K562 (cell line): Measurements from ENCODE around the gene ACTR3. TPM values are rescaled to one million over a fixed set of nuclear protein-coding genes. Genes with fewer than 3 reads are reported as not detected.

ENCODE experiments used
- ATAC-seq: fragments of 200-7000 bp; cut with Tn5 transposase; 3 replicates; pipeline ENCODE4 v1.9.1; 2020; ENCODE audit warnings: moderate library complexity
- BruUV-seq: library from RNA; stranded (reverse); fragments of 400-500 nt; replicated peaks from 2 replicates; lab custom pipeline; 2021; lab: Mats Ljungman, UMichigan
- CTCF ChIA-PET: fragments of 300-600 bp; formaldehyde crosslinking; extraction: SDS; loops from one replicate; lab custom pipeline; 2021; ENCODE audit warnings: low intra/inter-chr PET ratio; lab: Yijun Ruan, JAX
- POLR2A ChIA-PET: fragments of 300-600, 350-650 bp; sonication (Branson Sonifier 250); formaldehyde crosslinking; extraction: SDS; loops from one replicate; lab custom pipeline; 2021; ENCODE audit warnings: antibody characterized with exemption, inconsistent platforms; lab: Yijun Ruan, JAX
- DNase-seq, 4 experiments: peaks; one replicate each; pipeline versions ENCODE4 v3.0.0 to v3.0.0-alpha.2; 2011 to 2018; ENCODE audit warnings: low spot score in 3 of 4, mixed read lengths in 3 of 4; ENCODE audit errors: extremely low read depth in 1 of 4
- FAIRE-seq: peaks from 2 replicates; lab custom pipeline; 2011; peaks lifted over from hg19 to GRCh38; lab: Jason Lieb, UNC
- H2AFZ ChIP-seq: 2 replicates; pipeline ENCODE4 v1.6.0; 2011; ENCODE audit warnings: low read depth, low read length, control low read depth, inconsistent platforms
- H3K27ac ChIP-seq: fragments of 200-600 bp; 3 replicates; pipeline ENCODE4 v1.8.0; 2011; ENCODE audit warnings: low read depth, mild to moderate bottlenecking, control low read depth, inconsistent platforms, low read length, moderate library complexity, mixed read lengths; ENCODE audit errors: extremely low read depth
- H3K27me3 ChIP-seq, 2 experiments: fragments of 300-600 bp in 1 of 2; 2 replicates in 1 of 2; 3 replicates in 1 of 2; pipeline versions ENCODE4 v1.6.0 to v1.8.0; 2011; ENCODE audit warnings: inconsistent platforms in 2 of 2, low read length in 2 of 2, mild to moderate bottlenecking in 1 of 2, mixed read lengths in 1 of 2, moderate library complexity in 1 of 2; ENCODE audit not compliant: control insufficient read depth in 2 of 2, insufficient read depth in 2 of 2
- H3K36me3 ChIP-seq: fragments of 300-600 bp; 3 replicates; pipeline ENCODE4 v1.8.0; 2011; ENCODE audit warnings: mild to moderate bottlenecking, low read length, inconsistent platforms; ENCODE audit not compliant: control insufficient read depth, insufficient read depth
- H3K4me1 ChIP-seq, 2 experiments: fragments of 200-600 bp in 1 of 2; replicated peaks in 1 of 2; 2 replicates in 1 of 2; 3 replicates in 1 of 2; pipeline versions ENCODE4 v1.5.1 to v1.8.0; 2011; ENCODE audit warnings: inconsistent platforms in 2 of 2, low read length in 2 of 2, mild to moderate bottlenecking in 1 of 2, mixed read lengths in 1 of 2, moderate library complexity in 1 of 2; ENCODE audit not compliant: control insufficient read depth in 2 of 2, insufficient read depth in 2 of 2
- H3K4me2 ChIP-seq: 2 replicates; pipeline ENCODE4 v1.6.1; 2011; ENCODE audit warnings: low read length, control low read depth, inconsistent platforms, mixed read lengths; ENCODE audit not compliant: insufficient read depth
- H3K4me3 ChIP-seq: fragments of 200-600 bp; sonication (generic), shearing (Covaris generic); 2 replicates; pipeline ENCODE4 v1.5.1; 2016; ENCODE audit warnings: control low read depth, inconsistent platforms
- H3K79me2 ChIP-seq: fragments of 200-600 bp; 3 replicates; pipeline ENCODE4 v1.8.0; 2011; ENCODE audit warnings: low read length, inconsistent platforms; ENCODE audit not compliant: control insufficient read depth, insufficient read depth
- H3K9ac ChIP-seq, 2 experiments: 2 replicates each; pipeline versions ENCODE4 v1.6.0 to v1.6.1; 2011; ENCODE audit warnings: low read depth in 2 of 2, low read length in 2 of 2, control low read depth in 1 of 2, inconsistent platforms in 1 of 2, mild to moderate bottlenecking in 1 of 2, mixed read lengths in 1 of 2; ENCODE audit not compliant: insufficient read depth in 1 of 2
- H3K9me1 ChIP-seq: one replicate; pipeline ENCODE4 v1.6.0; 2011; ENCODE audit warnings: inconsistent platforms, mild to moderate bottlenecking, low read length, moderate library complexity; ENCODE audit not compliant: control insufficient read depth, insufficient read depth
- H3K9me3 ChIP-seq: replicated peaks from 2 replicates; pipeline ENCODE4 v1.5.1; 2011; ENCODE audit warnings: low read depth, low read length, inconsistent platforms; ENCODE audit not compliant: control insufficient read depth, insufficient read depth
- H4K20me1 ChIP-seq: replicated peaks from 2 replicates; pipeline ENCODE4 v1.6.1; 2011; ENCODE audit warnings: low read length, inconsistent platforms, mixed read lengths; ENCODE audit not compliant: control insufficient read depth, insufficient read depth
- CC2D1A ChIP-seq: fragments of 450-650 bp; IDR thresholded peaks from 2 replicates; pipeline ENCODE4 v1.6.1; 2017; ENCODE audit warnings: mild to moderate bottlenecking
- GABPA ChIP-seq: fragments of 200-800 bp; sonication (Bioruptor generic); conservative IDR thresholded peaks from 2 replicates; pipeline ENCODE4 v1.6.1; 2016; ENCODE audit warnings: low read depth, missing genetic modification characterization, missing compliant biosample characterization
- HMG20A ChIP-seq: fragments of 450-650 bp; formaldehyde crosslinking; conservative IDR thresholded peaks from 2 replicates; pipeline ENCODE4 v1.4.0; 2020; ENCODE audit warnings: mild to moderate bottlenecking, mixed read lengths
- HSF4 ChIP-seq: fragments of 250-450 bp; sonication (Bioruptor Pico); IDR thresholded peaks from 2 replicates; pipeline ENCODE4 v2.1.2; 2022; ENCODE audit warnings: mild to moderate bottlenecking, moderate library complexity, borderline replicate concordance
- IRF2 ChIP-seq: sonication (generic); formaldehyde crosslinking; IDR thresholded peaks from 2 replicates; pipeline ENCODE4 v1.8.1; 2022; ENCODE audit warnings: mild to moderate bottlenecking, missing genetic modification reagents
- MTF1 ChIP-seq: fragments of 250-450 bp; sonication (Bioruptor Pico); IDR thresholded peaks from 2 replicates; pipeline ENCODE4 v1.9.0; 2021; ENCODE audit warnings: moderate library complexity, mild to moderate bottlenecking, inconsistent platforms, borderline replicate concordance
- MYBL2 ChIP-seq, 2 experiments: fragments of 450-650 bp in 1 of 2; sonication (generic) in 1 of 2; formaldehyde crosslinking in 1 of 2; IDR thresholded peaks; 2 replicates each; pipeline versions ENCODE4 v1.6.1 to v1.8.1; 2017 to 2022; ENCODE audit warnings: borderline replicate concordance in 1 of 2, inconsistent platforms in 1 of 2, low read depth in 1 of 2, mild to moderate bottlenecking in 1 of 2, missing genetic modification reagents in 1 of 2, moderate library complexity in 1 of 2
- NR1H2 ChIP-seq: sonication (generic); formaldehyde crosslinking; IDR thresholded peaks from 2 replicates; pipeline ENCODE4 v1.4.0; 2020; ENCODE audit warnings: mild to moderate bottlenecking, missing genetic modification reagents
- RBM25 ChIP-seq: fragments of 200-400 bp; formaldehyde crosslinking; IDR thresholded peaks from 2 replicates; pipeline ENCODE4 v1.6.1; 2018; ENCODE audit warnings: low read length, low read depth, moderate library complexity; ENCODE audit not compliant: severe bottlenecking
- SIRT6 ChIP-seq: IDR thresholded peaks from one replicate; pipeline ENCODE4 v1.6.1; 2012; ENCODE audit warnings: low read depth, mild to moderate bottlenecking, control low read depth, inconsistent platforms, low read length, moderate library complexity
- TAF15 ChIP-seq: fragments of 200-400 bp; formaldehyde crosslinking; IDR thresholded peaks from 2 replicates; pipeline ENCODE4 v1.6.1; 2017; ENCODE audit warnings: mild to moderate bottlenecking, low read depth, low read length, moderate library complexity
- U2AF2 ChIP-seq: fragments of 200-400 bp; formaldehyde crosslinking; optimal IDR thresholded peaks from 2 replicates; pipeline ENCODE3; 2017; ENCODE audit warnings: low read depth, mild to moderate bottlenecking, low read length
- ZNF407 ChIP-seq: fragments of 450-650 bp; IDR thresholded peaks from 2 replicates; pipeline ENCODE4 v1.6.1; 2016; ENCODE audit warnings: low read depth
- ZNF586 ChIP-seq: fragments of 450-650 bp; formaldehyde crosslinking; conservative IDR thresholded peaks from 2 replicates; pipeline ENCODE4 v1.4.0; 2020; ENCODE audit warnings: mild to moderate bottlenecking, moderate library complexity
- ZNF696 ChIP-seq: fragments of 250-450 bp; sonication (Bioruptor Pico); conservative IDR thresholded peaks from 2 replicates; pipeline ENCODE4 v1.4.0; 2020; ENCODE audit warnings: mild to moderate bottlenecking, moderate library complexity
- WGBS: fragments of 100-300 bp; shearing (Covaris generic); methylation state at CpG from one replicate; pipeline ENCODE4 v1.1.6; 2016; ENCODE audit warnings: low coverage, mixed read lengths; ENCODE audit not compliant: insufficient coverage; ENCODE audit errors: missing lambda C conversion rate; 5-methylcytosine and 5-hydroxymethylcytosine counted together
- in situ Hi-C: fragments of 300-500 bp; cut with MboI; formaldehyde crosslinking; loops from 4 replicates; pipeline ENCODE4 v1.15.0; 2018; ENCODE audit warnings: inconsistent platforms, mixed read lengths
- intact Hi-C: fragments of 100-400 bp; cut with micrococcal nuclease; formaldehyde crosslinking; loops from 2 replicates; pipeline ENCODE4 v1.14.2; 2022
- polyA plus RNA-seq, 8 experiments: library from polyadenylated mRNA; depleted of rRNA in 4 of 8; stranded (reverse) in 5 of 8; unstranded in 3 of 8; fragments of >200 nt; fragmentation: Nextera tagmentation in 2 of 8; fragmentation: Illumina TruSeq in 1 of 8; extraction: Ambion mirVana in 2 of 8; extraction: Trizol in 1 of 8; gene quantifications; 2 replicates each; pipeline versions ENCODE4 v1.2.1 to v1.2.3, GENCODE V29; 2011 to 2014; ENCODE audit warnings: inconsistent platforms in 1 of 8, missing spikeins in 1 of 8
- total RNA-seq, 7 experiments: library from RNA; depleted of rRNA in 6 of 7; stranded (reverse); fragments of >200 nt in 6 of 7; fragmentation: Illumina TruSeq in 2 of 7; extraction: Trizol in 2 of 7; gene quantifications; 2 replicates each; pipeline versions ENCODE4 v1.2.1 to v1.2.3, GENCODE V29; 2011 to 2021; ENCODE audit warnings: low replicate concordance in 1 of 7

Gene ACTR3
- total and polyA plus RNA-seq, 9 of the 15 experiments (the other 6 are each of a cell fraction or from before 2014, with no cell fraction given), result 49.0 to 354 (median 249) TPM

GRCh38 chr2:114005110-114005783 lies 115.4 kb downstream of the ACTR3 start:
- H3K36me3 ChIP-seq, result no peaks in the 10 kb centered on the region
- ChIA-PET CTCF (no interaction called here), POLR2A (no interaction called here)
- no peaks in the 10 kb centered on the region for H3K79me2 ChIP-seq
- no peak overlapping the region for H3K9ac ChIP-seq
- no peaks in the 10 kb centered on the region for H3K4me1 ChIP-seq
- H3K27ac ChIP-seq, result no peak overlapping the region
- peaks cover 0 to 17% of the 10 kb centered on the region in 2 experiments; a peak in 4 of 5 replicates for H3K27me3 ChIP-seq
- no peak for ATAC-seq
- WGBS, result 5% methylated on average over 5 of the region's 5 CpGs
- H3K4me2 ChIP-seq, result no peak overlapping the region
- DNase-seq, result no peak
- intact Hi-C loops (no loop called here), in situ Hi-C loops (no loop called here)
- no peaks in the 10 kb centered on the region for H3K9me1 ChIP-seq
- FAIRE-seq, result no peak
- H3K4me3 ChIP-seq, result no peak overlapping the region
- H3K9me3 ChIP-seq, result no peaks in the 10 kb centered on the region
- no peak overlapping the region for H2AFZ ChIP-seq
- H4K20me1 ChIP-seq, result no peaks in the 10 kb centered on the region; the same call in 1 of the 2 replicates
- BruUV-seq, result no TSS peak
- TF ChIP-seq TAF15 (no peak), ZNF696 (no peak), U2AF2 (no peak), RBM25 (no peak), HMG20A (no peak), ZNF407 (no peak), SIRT6 (no peak), MTF1 (no peak), MYBL2 (IDR thresholded peaks at IDR 0.05; ENCODE audit: low read depth) (no peak), MYBL2 (CRISPR knock-in tag; IDR thresholded peaks at IDR 0.05; ENCODE audit: borderline replicate concordance) (no peak), HSF4 (CRISPR knock-in tag) (no peak), ZNF586 (no peak), CC2D1A (no peak), NR1H2 (CRISPR knock-in tag) (no peak), IRF2 (CRISPR knock-in tag) (no peak), GABPA (tag) (no peak)
